ENCODE data around the gene C1GALT1.

Gene C1GALT1

DNA sequence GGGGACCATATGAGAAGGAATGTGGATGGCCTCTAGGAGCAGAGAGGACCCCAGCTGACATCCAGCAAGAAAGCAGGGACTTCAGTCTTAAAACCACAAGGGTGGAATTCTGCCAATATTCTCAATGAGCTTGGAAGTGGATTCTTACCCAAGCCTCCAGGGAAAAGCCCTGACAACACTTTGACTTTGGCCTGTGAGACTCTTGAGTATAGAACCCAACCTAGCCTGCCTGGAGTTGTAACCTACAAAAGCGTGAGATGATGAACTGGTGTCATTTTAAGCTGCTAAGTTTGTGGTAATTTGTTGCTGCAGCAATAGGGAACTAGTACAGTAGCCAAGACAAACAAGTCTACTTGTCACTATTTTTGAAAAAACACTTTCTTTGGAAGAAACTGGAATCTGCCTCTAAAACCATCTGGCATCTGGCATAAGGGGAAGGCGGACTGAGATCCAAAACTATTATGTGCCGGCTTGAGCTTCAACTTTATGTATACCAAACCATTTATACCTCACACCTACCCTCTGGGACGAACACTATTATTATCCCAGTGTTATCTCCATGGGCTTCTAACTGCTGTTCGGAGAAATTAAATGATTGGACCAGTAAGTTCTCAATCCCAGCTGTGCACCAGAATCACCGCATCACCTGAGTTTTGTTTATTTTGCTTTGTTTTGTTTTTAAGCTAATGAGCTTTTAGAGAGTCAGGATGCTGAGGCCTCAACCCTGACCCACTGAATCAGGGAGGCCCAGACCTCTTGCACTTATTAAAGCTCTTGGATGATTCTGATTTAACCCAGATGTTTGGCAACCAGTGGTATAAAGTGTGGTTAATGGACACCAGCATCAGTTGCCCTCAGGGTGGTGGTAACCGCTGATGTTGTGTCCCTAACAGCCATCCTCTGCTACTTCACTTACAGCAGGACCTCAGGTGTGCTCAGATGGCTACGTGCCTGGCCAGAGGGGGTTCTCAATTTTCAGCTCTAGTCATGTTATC lies 83.0 kb downstream of the C1GALT1 start:
- no peak for DNase-seq (ENCODE audit: low read depth in 1 of 2, low spot score in 1 of 2)

DNA sequence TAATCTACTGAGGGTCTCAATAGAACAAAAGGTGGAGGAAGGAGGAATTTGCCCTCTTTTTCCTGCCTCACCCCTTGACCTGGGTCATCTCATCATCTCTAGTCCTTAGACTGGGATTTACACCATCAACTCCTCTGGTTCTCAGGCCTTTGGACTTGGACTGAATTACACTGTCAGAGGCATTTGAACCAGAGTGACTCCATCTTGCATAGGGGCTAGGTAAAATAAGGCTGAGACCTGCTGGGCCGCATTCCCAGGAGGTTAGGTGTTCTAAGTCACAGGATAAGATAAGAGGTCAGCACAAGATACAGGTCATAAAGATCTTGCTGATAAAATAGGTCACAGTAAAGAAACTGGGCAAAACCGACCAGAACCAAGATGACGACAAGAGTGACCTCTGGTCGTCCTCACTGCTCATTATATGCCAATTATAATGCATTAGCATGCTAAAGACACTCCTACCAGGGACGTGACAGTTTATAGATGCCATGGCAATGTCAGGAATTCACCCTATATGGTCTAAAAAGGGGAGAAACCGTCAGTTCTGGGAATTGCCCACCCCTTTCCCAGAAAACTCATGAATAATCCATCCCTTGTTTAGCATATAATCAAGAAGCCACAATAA lies 84.0 kb downstream of the C1GALT1 start:
- DNase-seq (ENCODE audit: low read depth in 1 of 2, low spot score in 1 of 2), result no peak

DNA sequence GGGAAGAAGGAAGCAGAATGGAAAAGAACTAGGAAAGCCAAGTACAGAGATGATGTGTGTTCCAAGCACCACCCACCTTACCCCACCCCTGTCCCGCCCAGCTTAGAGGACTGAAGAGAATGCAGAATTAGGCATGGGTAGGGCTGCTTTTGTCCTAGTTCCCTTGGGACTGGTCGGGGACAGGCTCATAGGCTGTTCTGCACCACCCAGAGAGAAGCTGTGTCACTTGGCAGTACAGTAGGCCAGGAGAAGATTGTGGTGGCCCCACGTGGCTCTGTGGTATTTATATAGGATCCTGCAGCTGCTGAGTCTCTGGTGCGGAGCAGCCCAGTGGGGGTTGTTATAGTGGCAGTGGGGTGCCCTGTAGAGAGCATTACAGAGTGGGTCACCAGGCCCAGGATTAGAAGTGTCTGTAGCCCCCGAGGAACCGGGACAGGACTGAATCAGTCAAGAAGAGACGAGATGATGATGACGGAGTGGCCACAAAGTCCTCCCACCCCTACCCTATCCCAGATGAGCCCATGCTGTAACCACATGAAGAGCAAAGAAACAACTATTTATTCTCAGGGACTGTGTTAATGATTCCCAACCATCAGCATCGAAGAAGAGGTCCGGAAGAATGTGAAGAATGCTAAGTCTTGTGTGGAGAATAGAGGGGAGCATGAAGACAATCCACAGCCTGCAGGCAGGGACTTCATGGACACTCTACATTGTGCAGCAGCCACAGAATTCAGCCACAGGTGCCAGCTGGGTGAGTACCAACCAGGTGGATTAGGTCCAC lies 88.9 kb downstream of the C1GALT1 start:
- no peak for DNase-seq (ENCODE audit: low read depth in 1 of 2, low spot score in 1 of 2)

DNA sequence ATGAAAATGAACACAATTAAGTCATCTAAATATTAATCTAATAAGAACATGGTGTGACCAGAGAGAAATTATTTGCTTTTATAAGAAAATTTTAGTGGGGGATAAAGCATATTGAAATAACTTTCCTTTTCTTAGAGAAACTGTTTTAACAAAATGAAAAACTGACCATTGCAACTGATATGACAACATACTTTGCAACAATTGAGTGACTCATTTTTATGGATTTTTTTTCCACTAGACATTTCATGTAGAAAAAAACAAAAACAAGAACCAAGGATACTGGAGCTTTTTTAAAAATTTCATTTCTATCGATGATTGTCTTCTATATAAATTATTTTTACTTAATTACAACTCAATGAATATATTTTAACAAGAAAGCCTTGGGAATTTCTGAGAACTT lies 90.0 kb downstream of the C1GALT1 start:
- DNase-seq (ENCODE audit: low read depth in 1 of 2, low spot score in 1 of 2), result no peak

DNA sequence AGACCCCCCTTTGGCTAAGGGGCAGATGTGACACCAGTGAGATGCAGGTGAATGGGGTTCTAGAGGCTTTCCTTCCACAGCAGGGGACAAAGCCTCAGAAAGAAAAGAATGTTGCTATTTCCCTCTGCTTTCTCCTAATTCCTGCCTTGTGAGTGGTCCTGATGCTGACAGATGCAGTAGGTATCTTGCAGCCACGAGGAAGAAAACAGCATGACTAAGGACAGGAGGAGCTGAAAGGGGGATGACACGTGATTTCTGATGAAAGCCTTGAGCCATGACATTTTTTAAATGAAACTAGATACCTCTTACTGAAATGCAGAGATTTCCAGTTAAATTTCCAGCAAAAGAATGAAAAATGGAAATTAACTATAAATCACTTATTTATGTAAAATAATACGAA lies 92.4 kb downstream of the C1GALT1 start:
- no peak for DNase-seq (ENCODE audit: low read depth in 1 of 2, low spot score in 1 of 2)

DNA sequence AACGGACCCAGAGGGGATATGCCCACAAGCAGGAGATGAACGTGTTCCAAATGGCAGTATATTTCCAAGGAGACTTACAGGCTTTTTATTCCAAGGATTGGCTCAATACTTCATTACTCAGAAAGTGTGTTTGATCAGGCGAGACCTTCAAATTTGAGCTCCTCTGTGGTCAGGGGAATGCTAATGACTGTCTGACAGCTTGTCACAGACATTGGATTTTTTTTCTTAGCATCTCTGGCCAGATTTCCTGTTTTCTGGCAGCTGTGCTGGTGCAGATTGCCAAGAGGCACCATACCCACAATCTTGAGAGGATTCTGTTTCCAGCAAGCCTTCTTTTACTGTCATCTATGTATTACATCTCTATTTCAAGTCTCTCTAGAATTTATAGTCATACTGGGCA lies 93.8 kb downstream of the C1GALT1 start:
- no peak for DNase-seq (ENCODE audit: low read depth in 1 of 2, low spot score in 1 of 2)

DNA sequence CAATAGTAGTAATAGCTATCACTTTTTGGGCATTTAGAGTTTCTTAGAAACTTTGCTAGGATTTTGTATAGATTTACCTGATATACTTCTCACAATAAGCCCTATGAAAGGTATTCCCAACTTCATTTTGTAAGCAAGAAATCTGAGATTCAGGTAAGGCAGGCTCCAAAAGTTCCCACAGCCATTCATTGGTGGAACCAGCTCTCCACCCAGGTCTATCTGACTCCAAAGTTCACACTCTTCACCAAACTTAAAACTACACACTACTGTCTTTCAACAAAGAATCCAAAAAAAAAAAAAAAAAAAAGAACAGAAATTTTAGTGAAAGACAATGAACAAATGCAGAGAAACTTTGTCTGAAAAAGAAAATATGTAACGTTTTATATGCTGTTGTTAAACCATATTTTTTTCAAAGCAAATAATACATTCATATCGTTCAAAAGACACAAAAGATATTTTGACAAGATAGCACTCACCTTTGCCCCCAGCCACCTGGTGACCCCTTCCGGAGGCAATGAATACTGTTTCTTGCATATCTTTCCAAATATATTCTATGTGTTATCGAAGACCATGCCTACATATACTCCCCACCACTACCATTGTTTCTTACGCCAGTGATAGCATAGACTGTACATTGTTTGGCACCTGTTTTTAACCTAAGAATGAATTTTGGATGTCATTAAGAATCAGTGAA lies 108.2 kb downstream of the C1GALT1 start:
- no peak for DNase-seq (ENCODE audit: low read depth in 1 of 2, low spot score in 1 of 2)

DNA sequence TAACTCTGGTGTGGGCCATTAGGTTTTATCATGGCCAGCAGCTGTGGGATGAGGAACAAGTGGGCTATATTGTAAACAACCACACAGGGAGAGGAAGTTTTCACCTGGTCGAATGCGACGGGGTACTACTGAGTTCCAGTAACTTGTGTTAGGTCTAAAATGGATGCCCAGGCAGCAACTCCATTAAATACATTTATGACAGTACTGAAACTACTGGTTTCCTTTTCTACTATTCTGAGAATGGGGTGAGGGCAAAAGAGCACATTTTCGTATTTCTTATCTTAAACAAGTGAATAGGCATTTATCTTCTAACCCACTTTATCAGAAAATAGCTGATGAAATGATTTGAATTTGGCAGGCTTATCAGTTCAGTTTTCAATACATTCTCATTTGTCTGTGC lies 109.7 kb downstream of the C1GALT1 start:
- no peak for DNase-seq (ENCODE audit: low read depth in 1 of 2, low spot score in 1 of 2)

DNA sequence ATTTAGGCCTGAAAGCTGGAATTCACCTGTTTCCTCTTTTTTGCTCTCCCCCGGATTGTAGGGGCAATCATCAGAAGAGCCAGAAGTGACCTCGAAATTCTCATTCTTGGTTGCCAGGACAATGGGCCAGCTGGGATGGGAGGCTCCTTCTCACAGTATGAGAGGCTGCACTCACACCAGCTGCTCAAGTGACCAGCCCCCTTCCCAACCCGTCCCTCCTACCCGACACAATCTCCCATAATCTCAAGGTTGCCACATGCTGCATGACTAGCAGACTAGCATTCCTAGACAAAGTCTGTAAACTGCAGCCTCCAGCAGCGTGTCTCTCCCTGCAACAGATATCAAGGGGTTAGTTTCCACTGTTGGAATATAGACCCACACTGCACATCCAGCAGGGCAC lies 110.3 kb downstream of the C1GALT1 start:
- no peak for DNase-seq (ENCODE audit: low read depth in 1 of 2, low spot score in 1 of 2)

DNA sequence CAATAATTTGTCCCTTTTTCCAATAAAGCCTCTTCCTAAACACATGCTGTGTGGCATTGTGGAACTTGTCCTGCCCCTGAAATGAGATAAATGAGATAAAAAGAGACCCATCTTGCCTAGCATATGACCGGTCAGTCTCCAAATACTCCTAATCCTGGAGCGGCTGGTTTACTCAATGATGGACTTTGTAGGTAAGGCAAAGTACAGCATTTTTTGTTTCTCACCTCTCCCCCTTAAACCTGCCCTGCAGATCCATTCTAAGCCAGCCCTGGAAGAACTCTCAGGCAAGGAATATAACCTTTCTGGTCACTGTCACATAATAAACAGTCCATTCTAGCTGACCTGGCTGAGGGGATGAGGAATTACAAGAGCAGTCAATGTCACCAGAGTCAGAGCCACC lies 110.7 kb downstream of the C1GALT1 start:
- no peak for DNase-seq (ENCODE audit: low read depth in 1 of 2, low spot score in 1 of 2)

DNA sequence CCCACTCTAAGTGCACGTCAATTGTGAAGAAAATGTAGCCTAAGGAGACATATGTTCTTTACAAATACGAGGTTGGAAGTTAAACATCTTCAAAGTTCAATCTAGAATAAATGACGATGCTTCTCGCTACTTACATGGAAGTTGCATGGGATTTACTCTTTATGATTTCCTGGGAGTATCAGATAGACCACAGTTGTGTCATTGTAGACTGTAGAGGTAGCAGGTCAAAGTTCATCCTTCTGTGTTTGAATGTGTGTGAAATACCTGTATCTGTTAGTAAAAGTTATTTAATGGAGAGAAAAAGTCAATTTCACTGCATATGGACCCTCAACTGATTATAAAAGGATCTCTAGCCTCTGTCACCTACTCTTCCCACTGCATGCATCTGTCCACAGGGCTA lies 112.6 kb downstream of the C1GALT1 start:
- no peak for DNase-seq (ENCODE audit: low read depth in 1 of 2, low spot score in 1 of 2)
